ENCODE measurements around the gene FBXL19. TPM values are rescaled to one million over a fixed set of nuclear protein-coding genes. Genes with fewer than 3 reads are reported as not detected.

Gene FBXL19
- total RNA-seq, 1 donor from 2014 or later: 76.8 TPM

GRCh38 chr16:30989469-30990047, 66.2 kb downstream of the FBXL19 start:
- DNase-seq: no peak
- H3K4me3 Mint-ChIP-seq (ENCODE audit: unreplicated experiment): no peak overlapping the region
- H3K9me3 Mint-ChIP-seq (ENCODE audit: unreplicated experiment): peaks cover 8% of the 10 kb centered on the region
- TF ChIP-seq CTCF (IDR thresholded peaks at IDR 0.05; ENCODE audit: partially characterized antibody, unreplicated experiment): no peak
- H3K27ac Mint-ChIP-seq (ENCODE audit: unreplicated experiment): no peak overlapping the region
- H3K4me1 Mint-ChIP-seq (ENCODE audit: low read depth, unreplicated experiment): no peaks in the 10 kb centered on the region
- no peaks in the 10 kb centered on the region for H3K36me3 Mint-ChIP-seq (ENCODE audit: unreplicated experiment)
- peaks cover 7% of the 10 kb centered on the region for H3K27me3 Mint-ChIP-seq (ENCODE audit: unreplicated experiment)

GRCh38 chr16:30990105-30990504, 66.7 kb downstream of the FBXL19 start:
- no peak for DNase-seq
- no peak overlapping the region for H3K27ac Mint-ChIP-seq (ENCODE audit: unreplicated experiment)
- H3K27me3 Mint-ChIP-seq (ENCODE audit: unreplicated experiment): peaks cover 7% of the 10 kb centered on the region
- H3K4me3 Mint-ChIP-seq (ENCODE audit: unreplicated experiment): no peak overlapping the region
- H3K4me1 Mint-ChIP-seq (ENCODE audit: low read depth, unreplicated experiment): no peaks in the 10 kb centered on the region
- H3K9me3 Mint-ChIP-seq (ENCODE audit: unreplicated experiment): peaks cover 8% of the 10 kb centered on the region
- no peaks in the 10 kb centered on the region for H3K36me3 Mint-ChIP-seq (ENCODE audit: unreplicated experiment)
- TF ChIP-seq CTCF (IDR thresholded peaks at IDR 0.05; ENCODE audit: partially characterized antibody, unreplicated experiment): no peak

GRCh38 chr16:30991052-30991451, 67.7 kb downstream of the FBXL19 start:
- DNase-seq: no peak
- Mint-ChIP-seq H3K36me3 (ENCODE audit: unreplicated experiment) (no peaks in the 10 kb centered on the region), H3K27ac (ENCODE audit: unreplicated experiment) (peak overlapping the region; percentile 25), H3K9me3 (ENCODE audit: unreplicated experiment) (peaks cover 8% of the 10 kb centered on the region), H3K4me3 (ENCODE audit: unreplicated experiment) (no peak overlapping the region), H3K27me3 (ENCODE audit: unreplicated experiment) (peaks cover 6% of the 10 kb centered on the region), H3K4me1 (ENCODE audit: low read depth, unreplicated experiment) (no peaks in the 10 kb centered on the region)
- no peak for TF ChIP-seq CTCF (IDR thresholded peaks at IDR 0.05; ENCODE audit: partially characterized antibody, unreplicated experiment)

- no peak for DNase-seq
- TF ChIP-seq CTCF (IDR thresholded peaks at IDR 0.05; ENCODE audit: partially characterized antibody, unreplicated experiment): no peak
- no peaks in the 10 kb centered on the region for H3K36me3 Mint-ChIP-seq (ENCODE audit: unreplicated experiment)
- peaks cover 12% of the 10 kb centered on the region for H3K27me3 Mint-ChIP-seq (ENCODE audit: unreplicated experiment)
- peaks cover 4% of the 10 kb centered on the region for H3K9me3 Mint-ChIP-seq (ENCODE audit: unreplicated experiment)
- H3K27ac Mint-ChIP-seq (ENCODE audit: unreplicated experiment): no peak overlapping the region
- no peak overlapping the region for H3K4me3 Mint-ChIP-seq (ENCODE audit: unreplicated experiment)
- H3K4me1 Mint-ChIP-seq (ENCODE audit: low read depth, unreplicated experiment): no peaks in the 10 kb centered on the region
These were observed 69.0 kb downstream of the FBXL19 start for GRCh38 chr16:30992276-30992780.

GRCh38 chr16:30992931-30993816, 69.8 kb downstream of the FBXL19 start:
- no peak for DNase-seq
- Mint-ChIP-seq H3K36me3 (ENCODE audit: unreplicated experiment) (no peaks in the 10 kb centered on the region), H3K4me3 (ENCODE audit: unreplicated experiment) (no peak overlapping the region), H3K4me1 (ENCODE audit: low read depth, unreplicated experiment) (peaks cover 2% of the 10 kb centered on the region), H3K27me3 (ENCODE audit: unreplicated experiment) (peaks cover 12% of the 10 kb centered on the region), H3K9me3 (ENCODE audit: unreplicated experiment) (peaks cover 4% of the 10 kb centered on the region), H3K27ac (ENCODE audit: unreplicated experiment) (no peak overlapping the region)
- TF ChIP-seq CTCF (IDR thresholded peaks at IDR 0.05; ENCODE audit: partially characterized antibody, unreplicated experiment): no peak
